Measurements from ENCODE around the gene DLAT.

- TF ChIP-seq, protein P1, sequence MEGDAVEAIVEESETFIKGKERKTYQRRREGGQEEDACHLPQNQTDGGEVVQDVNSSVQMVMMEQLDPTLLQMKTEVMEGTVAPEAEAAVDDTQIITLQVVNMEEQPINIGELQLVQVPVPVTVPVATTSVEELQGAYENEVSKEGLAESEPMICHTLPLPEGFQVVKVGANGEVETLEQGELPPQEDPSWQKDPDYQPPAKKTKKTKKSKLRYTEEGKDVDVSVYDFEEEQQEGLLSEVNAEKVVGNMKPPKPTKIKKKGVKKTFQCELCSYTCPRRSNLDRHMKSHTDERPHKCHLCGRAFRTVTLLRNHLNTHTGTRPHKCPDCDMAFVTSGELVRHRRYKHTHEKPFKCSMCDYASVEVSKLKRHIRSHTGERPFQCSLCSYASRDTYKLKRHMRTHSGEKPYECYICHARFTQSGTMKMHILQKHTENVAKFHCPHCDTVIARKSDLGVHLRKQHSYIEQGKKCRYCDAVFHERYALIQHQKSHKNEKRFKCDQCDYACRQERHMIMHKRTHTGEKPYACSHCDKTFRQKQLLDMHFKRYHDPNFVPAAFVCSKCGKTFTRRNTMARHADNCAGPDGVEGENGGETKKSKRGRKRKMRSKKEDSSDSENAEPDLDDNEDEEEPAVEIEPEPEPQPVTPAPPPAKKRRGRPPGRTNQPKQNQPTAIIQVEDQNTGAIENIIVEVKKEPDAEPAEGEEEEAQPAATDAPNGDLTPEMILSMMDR (IDR thresholded peaks at IDR 0.05): no peak
- no peak for TF ChIP-seq EZH2phosphoT487 (IDR thresholded peaks at IDR 0.05)
These were observed 19.8 kb downstream of the DLAT start for GRCh38 chr11:112044961-112045360.
